Right lobe of liver (tissue), 4 donors: ENCODE measurements around the gene OR4D2.
"Not testable (repeated sequence)": the region's sequence is repeated elsewhere in the genome, so short reads cannot be mapped to it uniquely, and the experiment has no call there.

Experiments used
- CTCF ChIP-seq, 4 donors: fragments of 200-600 bp in 3 of 4; fragments of 450-650 bp in 1 of 4; IDR thresholded peaks; one replicate each; pipeline versions ENCODE4 v1.5.1 to v1.8.0; 2016 to 2022; ENCODE audit warnings: antibody characterized with exemption in 4 of 4, mild to moderate bottlenecking in 2 of 4
- POLR2A ChIP-seq: fragments of 450-650 bp; IDR thresholded peaks from one replicate; pipeline ENCODE4 v1.6.1; 2017; ENCODE audit warnings: antibody characterized with exemption, mild to moderate bottlenecking
- donor health status: DM: no; HTN: no; CAD: no.
- donor health status: DM: no; HTN: no; CAD: no.
- donor health status: DM: no; HTN: yes; CAD: no.

- not testable (repeated sequence) for TF ChIP-seq CTCF (IDR thresholded peaks at IDR 0.05); POLR2A
These were observed 23.4 kb upstream of the OR4D2 start for GRCh38 chr17:58143335-58143734.
